ENCODE measurements around the gene CRTC2. TPM values are rescaled to one million over a fixed set of nuclear protein-coding genes. Genes with fewer than 3 reads are reported as not detected.

The CRTC2 gene
- total RNA-seq, 2 donors from 2014 or later: 26.9 to 40.7 TPM

GRCh38 chr1:153959454-153959853, 1.0 kb upstream of the CRTC2 start:
- no peak overlapping the region for H3K9ac ChIP-seq (ENCODE audit: low read depth in 2 of 2, low read length in 2 of 2)
- peaks cover 11% of the 10 kb centered on the region for H3K36me3 ChIP-seq
- no peak overlapping the region for H3K27ac ChIP-seq
- TF ChIP-seq CTCF (IDR thresholded peaks at IDR 0.05): no peak
- no peaks in the 10 kb centered on the region for H3K27me3 ChIP-seq
- no peaks in the 10 kb centered on the region for H3K9me3 ChIP-seq
- H3K4me1 ChIP-seq: peaks cover 14% of the 10 kb centered on the region
- no peak for DNase-seq
- intact Hi-C loops (cut with DNase I): no loop called here
- no peak overlapping the region for H3K4me3 ChIP-seq

GRCh38 chr1:153958961-153959260, 499 bp upstream of the CRTC2 start:
- Histone ChIP-seq H3K4me1 (peaks cover 14% of the 10 kb centered on the region), H3K36me3 (peaks cover 11% of the 10 kb centered on the region), H3K27me3 (no peaks in the 10 kb centered on the region), H3K4me3 (peak overlapping the region; percentile 80), H3K27ac (peak overlapping the region; percentile 98), H3K9me3 (no peaks in the 10 kb centered on the region), H3K9ac (ENCODE audit: low read depth in 2 of 2, low read length in 2 of 2) (peak overlapping the region in 1 of 2 donors; percentile 95)
- TF ChIP-seq CTCF (IDR thresholded peaks at IDR 0.05): no peak
- intact Hi-C loops (cut with DNase I): no loop called here
- DNase-seq: no peak

GRCh38 chr1:153957744-153958110, 685 bp downstream of the CRTC2 start:
- H3K4me3 ChIP-seq: peak overlapping the region; percentile 80
- peak overlapping the region; percentile 92 to 95 for H3K9ac ChIP-seq (ENCODE audit: low read depth in 2 of 2, low read length in 2 of 2)
- peaks cover 14% of the 10 kb centered on the region for H3K4me1 ChIP-seq
- H3K27me3 ChIP-seq: no peaks in the 10 kb centered on the region
- intact Hi-C loops (cut with DNase I): no loop called here
- DNase-seq: peak; percentile 47
- peak overlapping the region; percentile 98 for H3K27ac ChIP-seq
- H3K36me3 ChIP-seq: peaks cover 12% of the 10 kb centered on the region
- no peak for TF ChIP-seq CTCF (IDR thresholded peaks at IDR 0.05)
- no peaks in the 10 kb centered on the region for H3K9me3 ChIP-seq

- intact Hi-C loops (cut with DNase I): no loop called here
- Histone ChIP-seq H3K27me3 (no peaks in the 10 kb centered on the region), H3K9me3 (no peaks in the 10 kb centered on the region), H3K27ac (peak overlapping the region; percentile 98), H3K4me1 (peaks cover 11% of the 10 kb centered on the region), H3K36me3 (peaks cover 17% of the 10 kb centered on the region), H3K9ac (ENCODE audit: low read depth in 2 of 2, low read length in 2 of 2) (peak overlapping the region; percentile 92 to 95), H3K4me3 (peak overlapping the region; percentile 80)
- TF ChIP-seq CTCF (IDR thresholded peaks at IDR 0.05): no peak
- DNase-seq: no peak
Measured at GRCh38 chr1:153956997-153957715, 1.3 kb downstream of the CRTC2 start.

GRCh38 chr1:153954826-153955225, 3.6 kb downstream of the CRTC2 start:
- no peak for DNase-seq
- intact Hi-C loops (cut with DNase I): no loop called here

More at GRCh38 chr1:153954826-153955225, 3.6 kb downstream of the CRTC2 start:
- no peak overlapping the region for H3K27ac ChIP-seq
- no peak for TF ChIP-seq CTCF (IDR thresholded peaks at IDR 0.05)
- no peaks in the 10 kb centered on the region for H3K27me3 ChIP-seq
- H3K4me3 ChIP-seq: no peak overlapping the region
- peaks cover 6% of the 10 kb centered on the region for H3K36me3 ChIP-seq
- peaks cover 8% of the 10 kb centered on the region for H3K4me1 ChIP-seq
- no peaks in the 10 kb centered on the region for H3K9me3 ChIP-seq
- no peak overlapping the region for H3K9ac ChIP-seq (ENCODE audit: low read depth in 2 of 2, low read length in 2 of 2)

Data from colonic mucosa (tissue), 4 donors.